DMS53 treated with DMSO at 0.1 percent for 48 hours (cell line): ENCODE measurements around the gene NOP16.
A peak's percentile ranks its signal among the peaks of the same experiment; 100 is the strongest.

Source experiments
- DNase-seq: peaks from one replicate; lab custom pipeline; 2025; ENCODE audit not compliant: unreplicated experiment; lab: John Stamatoyannopoulos, UW

Gene NOP16

DNA sequence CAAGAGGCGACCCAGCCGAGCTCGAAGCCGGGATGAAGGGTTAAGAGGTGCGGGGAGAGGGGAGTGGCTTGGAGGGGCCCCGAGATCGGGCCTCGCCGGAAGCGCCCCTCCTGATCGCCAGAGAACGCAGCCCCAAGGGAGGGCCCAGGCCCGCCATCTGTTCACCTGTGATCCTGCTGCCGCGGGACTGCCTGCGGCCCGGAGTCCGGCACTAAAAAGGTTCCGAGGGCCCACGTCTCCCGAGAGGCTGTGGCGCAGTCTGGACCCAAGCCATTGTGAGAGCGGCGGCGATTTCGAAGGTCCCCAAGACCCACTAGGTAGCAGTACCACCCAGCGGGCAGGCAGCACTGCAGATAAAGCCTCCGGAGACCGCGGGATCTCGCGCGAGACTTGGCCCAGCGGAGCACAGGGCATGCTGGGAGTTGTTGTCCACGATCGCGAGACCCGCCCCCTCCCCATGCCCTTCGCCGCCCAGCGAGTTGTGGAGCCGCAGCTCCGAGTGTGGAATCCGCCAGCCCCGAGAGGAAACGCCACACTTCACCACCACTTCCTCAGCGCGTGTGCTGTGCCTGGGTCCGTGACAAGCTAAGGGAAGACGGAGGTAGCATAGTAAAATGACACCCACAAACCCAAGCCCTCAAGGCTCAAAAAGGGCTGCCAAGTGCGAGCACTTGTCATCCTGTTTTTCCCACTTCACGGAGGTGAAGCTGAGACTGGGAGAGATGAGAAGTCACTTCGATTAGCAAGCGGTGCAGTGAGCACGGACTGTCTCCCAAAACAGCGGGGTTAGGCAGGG, 26.8 kb downstream of the NOP16 start, which contains the start of gene KIAA1191:
Gene KIAA1191 (minus strand): TSS at position 328 of the 796 bp plus-strand sequence. CDS start 2,256 bp downstream, outside the sequence.
- DNase-seq, result peak; percentile 84

- no peak for DNase-seq
Measured at GRCh38 chr5:176360894-176361436, 27.4 kb downstream of the NOP16 start.

GRCh38 chr5:176359658-176360057, 28.7 kb downstream of the NOP16 start:
- DNase-seq, result no peak

DNA sequence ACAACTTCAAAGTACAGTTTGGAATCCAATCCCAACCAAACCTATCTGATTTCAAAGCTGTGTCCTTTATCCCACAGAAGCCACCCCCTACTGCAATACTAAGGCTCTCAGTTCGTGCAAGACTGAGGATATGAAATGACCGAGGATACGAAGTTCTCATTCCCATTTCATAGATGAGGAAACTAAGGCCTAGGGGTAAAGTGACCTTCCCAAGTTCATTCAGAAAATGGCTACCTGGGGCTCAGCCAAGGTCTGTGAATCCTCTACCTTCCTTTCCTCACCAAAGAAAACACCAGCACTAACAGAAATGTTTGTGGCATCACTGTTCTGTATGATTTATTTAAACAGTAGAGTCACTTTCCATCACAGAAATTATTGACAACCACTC, 32.2 kb downstream of the NOP16 start:
- no peak for DNase-seq

- no peak for DNase-seq
Measured at GRCh38 chr5:176355400-176356178, 32.8 kb downstream of the NOP16 start.

DNA sequence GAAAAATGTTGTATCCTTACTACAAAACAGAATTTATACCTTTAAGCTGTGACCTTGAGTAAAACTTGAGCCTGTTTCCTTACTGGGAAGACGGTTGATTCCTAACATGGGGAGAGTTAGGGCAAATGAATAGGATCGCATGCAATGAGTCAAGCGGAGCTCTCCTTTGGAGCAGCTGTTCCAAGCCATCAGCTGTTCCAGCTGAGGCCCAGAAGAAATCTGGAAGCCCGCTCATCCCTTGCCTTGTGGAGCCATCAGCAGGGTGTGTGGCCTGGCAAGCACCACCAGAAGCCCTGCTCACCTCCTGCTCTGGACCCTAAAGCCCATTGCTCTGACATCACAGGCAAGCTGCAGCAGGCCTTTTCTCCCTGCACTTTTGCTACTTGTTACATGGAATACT, 34.9 kb downstream of the NOP16 start:
- no peak for DNase-seq

DNA sequence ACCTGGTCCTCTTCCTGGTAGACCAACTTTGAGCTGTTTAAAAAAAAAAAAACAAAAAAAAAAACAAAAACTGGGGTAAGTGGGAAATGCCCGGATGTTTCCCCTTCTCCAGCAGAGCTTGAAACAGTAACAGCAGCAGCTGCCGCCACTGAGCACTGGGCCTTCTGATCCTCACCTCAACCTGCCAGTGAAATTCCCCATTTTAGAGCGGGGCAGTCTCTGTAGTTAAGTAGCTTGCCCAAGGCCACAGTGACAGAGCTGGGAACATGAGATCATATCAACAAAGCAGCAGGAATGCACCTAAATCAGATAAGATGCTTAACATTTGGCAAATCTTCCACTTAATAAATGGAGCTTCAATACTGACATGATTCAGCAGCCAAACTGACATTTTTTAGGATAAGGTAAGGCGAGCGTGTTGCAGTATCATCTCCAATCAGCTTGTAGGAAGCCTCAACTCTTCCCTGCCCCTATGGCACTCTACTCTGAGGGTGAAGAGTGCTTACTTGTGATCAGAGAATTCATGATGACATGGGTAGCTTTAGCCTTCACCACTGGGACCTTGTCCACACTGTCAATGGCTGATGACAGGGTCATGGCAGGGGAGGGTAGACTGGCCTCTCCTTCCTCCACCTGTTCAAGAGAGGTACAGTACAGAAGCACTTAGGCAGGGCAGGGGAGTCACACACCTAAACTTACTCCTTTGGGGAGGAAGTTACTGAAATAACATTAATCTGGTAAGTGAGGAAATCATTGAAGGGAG, 36.1 kb downstream of the NOP16 start:
- DNase-seq, result no peak

GRCh38 chr5:176350416-176350815, 38.0 kb downstream of the NOP16 start:
- no peak for DNase-seq

DNA sequence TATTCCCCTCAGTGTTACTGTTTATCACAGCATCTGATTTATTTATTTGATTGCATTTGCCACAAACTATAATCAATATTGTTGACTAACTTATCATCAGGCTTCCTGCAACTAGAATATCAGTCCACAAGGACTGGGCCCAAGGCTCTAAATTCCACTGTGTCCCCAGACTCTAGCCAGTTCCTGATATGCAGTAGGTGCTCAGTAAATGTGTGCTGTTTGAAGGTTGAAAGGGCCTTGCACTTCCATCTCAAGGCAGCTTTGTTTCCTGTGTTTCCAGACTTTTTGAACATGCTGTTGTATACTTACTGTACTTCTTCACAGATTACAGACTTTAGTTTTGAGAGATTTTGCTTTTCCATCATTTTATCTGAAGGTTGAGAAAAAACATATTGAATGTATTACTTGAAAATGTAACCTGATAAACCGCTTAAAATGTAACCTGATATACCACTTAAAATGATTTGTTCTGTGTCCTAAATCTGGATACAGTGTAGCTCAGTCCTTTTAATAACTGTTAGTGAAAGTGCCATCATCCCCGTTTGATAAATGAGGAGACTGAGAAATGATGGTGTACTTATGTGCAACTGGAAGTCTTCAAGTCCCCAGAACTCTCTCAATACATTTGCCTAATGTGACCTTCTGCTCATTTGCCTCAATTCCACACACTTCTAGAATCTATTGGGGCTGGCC, 45.5 kb downstream of the NOP16 start:
- no peak for DNase-seq

- DNase-seq, result no peak
Measured at GRCh38 chr5:176342158-176342483, 46.3 kb downstream of the NOP16 start.

DNA sequence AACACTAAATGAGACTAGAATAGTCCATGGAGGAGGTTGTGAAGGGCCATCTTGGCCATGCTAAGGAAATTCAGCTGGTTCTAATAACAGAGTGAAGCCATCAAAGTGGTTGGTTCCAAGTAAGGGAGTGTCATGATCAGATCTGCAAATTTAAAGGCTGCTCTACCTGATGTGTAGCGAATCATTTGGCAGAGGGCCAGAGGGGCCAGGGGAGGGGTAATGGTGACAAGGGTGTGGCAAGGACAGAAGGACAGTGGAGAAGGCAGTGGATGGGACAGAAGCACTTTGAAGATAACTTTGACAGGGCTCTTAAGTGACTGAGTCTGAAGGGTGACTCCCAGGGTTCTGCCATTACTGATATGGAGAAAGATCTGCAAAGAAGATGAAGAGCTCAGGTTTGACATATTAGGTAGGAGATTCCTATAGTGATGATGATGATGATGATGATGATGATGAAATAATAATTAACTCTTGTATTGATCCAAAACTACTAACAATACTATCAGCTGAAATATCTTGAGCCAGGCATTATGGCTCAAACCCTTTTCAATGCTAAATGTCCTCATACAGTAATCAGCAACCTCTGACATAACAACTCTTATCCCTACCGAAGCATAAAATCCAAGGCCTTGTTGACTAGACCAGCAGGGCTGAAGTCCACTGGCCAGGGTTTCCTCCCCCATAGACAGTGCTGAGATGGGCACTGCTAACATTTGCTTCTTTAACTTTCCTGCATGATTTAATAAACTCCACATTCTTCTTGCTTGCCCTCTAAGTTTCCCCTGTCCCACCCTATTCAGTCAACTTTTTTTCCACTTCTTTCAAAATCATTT, 46.9 kb downstream of the NOP16 start:
- no peak for DNase-seq

- DNase-seq, result no peak
Measured at GRCh38 chr5:176339304-176339703, 49.1 kb downstream of the NOP16 start.

- DNase-seq, result no peak
Measured at GRCh38 chr5:176337913-176338312, 50.5 kb downstream of the NOP16 start.

GRCh38 chr5:176334031-176334770, 54.2 kb downstream of the NOP16 start:
- no peak for DNase-seq
